ENCODE results near the gene VEZF1. TPM values are rescaled to one million over a fixed set of nuclear protein-coding genes. Genes with fewer than 3 reads are reported as not detected.
"Not testable (repeated sequence)": the region's sequence is repeated elsewhere in the genome, so short reads cannot be mapped to it uniquely, and the experiment has no call there.

Gene VEZF1
- total RNA-seq, 4 donors from 2014 or later = 45.3 to 76.0 (median 63.7) TPM

- DNase-seq (ENCODE audit: low spot score in 2 of 2) = no peak
- TF ChIP-seq EP300 (IDR thresholded peaks at IDR 0.05) (no peak), POLR2AphosphoS5 (IDR thresholded peaks at IDR 0.05) (no peak), POLR2A (IDR thresholded peaks at IDR 0.05) (no peak)
- peaks cover 76% of the 10 kb centered on the region for H3K36me3 ChIP-seq
- no peaks in the 10 kb centered on the region for H3K27me3 ChIP-seq
- H3K9me3 ChIP-seq = no peaks in the 10 kb centered on the region
- peaks cover 26% of the 10 kb centered on the region for H3K4me1 ChIP-seq
- 73% methylated on average over 1 of the region's 1 CpG for WGBS
- H3K4me3 ChIP-seq = no peak overlapping the region
- no peak overlapping the region for H3K27ac ChIP-seq
Measured at GRCh38 chr17:57979076-57979475, 9.0 kb downstream of the VEZF1 start.

DNA sequence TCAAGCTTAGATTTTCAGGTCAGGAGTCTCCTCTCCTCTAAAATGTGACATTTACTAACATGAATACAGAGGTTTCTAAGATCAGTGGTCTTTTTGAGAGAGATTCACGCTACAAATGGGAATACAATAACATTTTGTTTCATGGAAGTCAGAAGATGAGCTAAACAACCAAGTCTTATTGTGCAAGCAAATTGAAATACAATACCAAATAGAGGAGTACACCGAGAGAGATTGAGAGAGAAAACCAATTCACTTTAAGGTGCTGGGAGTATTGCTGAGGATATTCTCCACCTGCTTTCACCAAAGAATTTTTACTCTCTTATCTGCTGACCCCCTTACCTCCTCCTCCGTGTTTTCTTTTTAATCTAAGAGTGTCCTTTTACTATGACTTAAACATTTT lies 11.5 kb downstream of the VEZF1 start:
- Histone ChIP-seq H3K36me3 (peaks cover 81% of the 10 kb centered on the region), H3K27me3 (no peaks in the 10 kb centered on the region), H3K27ac (no peak overlapping the region), H3K4me3 (no peak overlapping the region), H3K4me1 (peaks cover 7% of the 10 kb centered on the region), H3K9me3 (no peaks in the 10 kb centered on the region)
- DNase-seq (ENCODE audit: low spot score in 2 of 2) = no peak
- 88% methylated on average over 3 of the region's 3 CpGs for WGBS
- TF ChIP-seq POLR2AphosphoS5 (IDR thresholded peaks at IDR 0.05) (no peak), EP300 (IDR thresholded peaks at IDR 0.05) (no peak), POLR2A (IDR thresholded peaks at IDR 0.05) (no peak), CTCF (IDR thresholded peaks at IDR 0.05) (no peak)

- TF ChIP-seq EP300 (IDR thresholded peaks at IDR 0.05) = no peak
- no peak for TF ChIP-seq POLR2AphosphoS5 (IDR thresholded peaks at IDR 0.05)
- no peak for TF ChIP-seq CTCF (IDR thresholded peaks at IDR 0.05)
- TF ChIP-seq POLR2A (IDR thresholded peaks at IDR 0.05) = no peak
- 33% methylated on average over 1 of the region's 1 CpG for WGBS
- H3K27ac ChIP-seq = no peak overlapping the region
- no peaks in the 10 kb centered on the region for H3K27me3 ChIP-seq
- peaks cover 7% of the 10 kb centered on the region for H3K4me1 ChIP-seq
- DNase-seq (ENCODE audit: low spot score in 2 of 2) = no peak
- no peak overlapping the region for H3K4me3 ChIP-seq
- no peaks in the 10 kb centered on the region for H3K9me3 ChIP-seq
- H3K36me3 ChIP-seq = peaks cover 68% of the 10 kb centered on the region
Measured at GRCh38 chr17:57975044-57975443, 13.0 kb downstream of the VEZF1 start.

DNA sequence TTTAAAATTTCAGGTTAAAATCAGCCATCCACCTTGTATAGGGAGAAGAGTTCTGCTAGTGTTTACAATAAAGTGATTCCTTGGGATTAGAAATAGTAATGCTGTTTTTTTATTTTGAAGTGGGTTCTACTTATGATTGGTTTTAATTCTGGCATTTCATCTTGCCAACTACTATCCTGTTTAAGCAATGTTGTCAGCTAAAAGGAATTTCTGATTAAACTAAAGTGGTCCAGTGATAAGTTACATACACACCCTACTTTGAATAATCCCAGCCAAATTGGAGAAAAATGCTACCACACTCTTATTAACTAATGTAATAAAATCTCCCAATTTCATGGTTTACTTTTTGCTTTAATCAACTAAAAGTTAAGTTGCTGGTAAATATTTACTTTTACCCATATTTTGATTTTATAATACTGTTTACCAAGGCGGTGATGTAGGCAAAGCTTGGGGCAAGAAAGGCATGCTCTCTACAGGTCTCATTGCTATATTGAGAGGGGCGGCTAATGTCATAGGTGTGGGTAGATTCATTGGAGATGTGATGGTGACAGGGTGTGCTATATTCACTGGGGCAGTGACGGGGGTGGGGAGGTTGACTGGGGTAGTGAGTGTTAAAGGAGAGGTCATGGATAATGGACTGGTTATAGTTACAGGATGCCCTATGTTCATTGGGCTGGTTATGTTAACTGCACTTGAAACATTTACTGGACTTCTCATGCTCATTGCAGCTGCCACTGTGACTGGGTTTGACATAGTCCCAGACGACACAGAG lies 13.8 kb downstream of the VEZF1 start:
- H3K9me3 ChIP-seq; H3K27me3 ChIP-seq; H3K4me3 ChIP-seq; H3K27ac ChIP-seq; H3K4me1 ChIP-seq; DNase-seq (ENCODE audit: low spot score in 2 of 2): not testable (repeated sequence)
- peaks cover 61% of the 10 kb centered on the region for H3K36me3 ChIP-seq
- WGBS = 86% methylated on average over 4 of the region's 4 CpGs

- peaks cover 7% of the 10 kb centered on the region for H3K4me1 ChIP-seq
- no peaks in the 10 kb centered on the region for H3K27me3 ChIP-seq
- H3K27ac ChIP-seq = no peak overlapping the region
- WGBS = 55% methylated on average over 1 of the region's 1 CpG
- no peak overlapping the region for H3K4me3 ChIP-seq
- no peaks in the 10 kb centered on the region for H3K9me3 ChIP-seq
- TF ChIP-seq POLR2A (IDR thresholded peaks at IDR 0.05) = no peak
- TF ChIP-seq CTCF (IDR thresholded peaks at IDR 0.05) = no peak
- TF ChIP-seq POLR2AphosphoS5 (IDR thresholded peaks at IDR 0.05) = no peak
- no peak for TF ChIP-seq EP300 (IDR thresholded peaks at IDR 0.05)
- H3K36me3 ChIP-seq = peaks cover 40% of the 10 kb centered on the region
- DNase-seq (ENCODE audit: low spot score in 2 of 2) = no peak
Measured at GRCh38 chr17:57972151-57972550, 15.9 kb downstream of the VEZF1 start.

- DNase-seq (ENCODE audit: low spot score in 2 of 2) = no peak
Measured at GRCh38 chr17:57971572-57971971, 16.5 kb downstream of the VEZF1 start.

More at GRCh38 chr17:57971572-57971971, 16.5 kb downstream of the VEZF1 start:
- peaks cover 34% of the 10 kb centered on the region for H3K36me3 ChIP-seq
- H3K27ac ChIP-seq = no peak overlapping the region
- WGBS = 63% methylated on average over 10 of the region's 10 CpGs
- TF ChIP-seq CTCF (IDR thresholded peaks at IDR 0.05) (no peak), POLR2A (IDR thresholded peaks at IDR 0.05) (no peak), EP300 (IDR thresholded peaks at IDR 0.05) (no peak), POLR2AphosphoS5 (IDR thresholded peaks at IDR 0.05) (no peak)
- H3K9me3 ChIP-seq = no peaks in the 10 kb centered on the region
- no peak overlapping the region for H3K4me3 ChIP-seq
- H3K4me1 ChIP-seq = peaks cover 7% of the 10 kb centered on the region
- H3K27me3 ChIP-seq = no peaks in the 10 kb centered on the region
